GM21825 (cell line): ENCODE data around the gene CYP19A1.

Experiments used
- ATAC-seq: cut with Tn5 transposase; IDR thresholded peaks from one replicate; pipeline ENCODE4 v1.9.1; 2021; ENCODE audit warnings: mild to moderate bottlenecking, moderate library complexity; ENCODE audit not compliant: unreplicated experiment

CYP19A1 gene

DNA sequence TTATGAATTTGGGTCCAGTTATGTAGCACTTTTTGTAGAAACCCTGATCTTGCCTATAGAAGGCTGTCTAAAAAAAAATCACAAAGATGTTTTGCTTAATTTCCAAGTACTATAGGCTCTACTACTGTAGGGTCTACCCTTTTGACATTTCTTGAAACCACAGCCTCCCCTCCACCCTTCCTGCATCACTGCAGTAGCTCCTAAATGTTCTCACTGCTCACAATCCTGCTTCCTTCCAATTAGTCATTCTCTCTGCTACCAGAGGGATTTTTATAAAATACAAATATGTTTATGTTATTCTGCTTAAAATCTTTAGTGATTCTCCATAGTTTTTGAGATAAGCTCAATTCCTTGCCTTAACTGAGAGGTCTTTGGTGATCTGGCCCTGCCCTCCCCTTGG lies 114.0 kb downstream of the CYP19A1 start:
- no peak for ATAC-seq

DNA sequence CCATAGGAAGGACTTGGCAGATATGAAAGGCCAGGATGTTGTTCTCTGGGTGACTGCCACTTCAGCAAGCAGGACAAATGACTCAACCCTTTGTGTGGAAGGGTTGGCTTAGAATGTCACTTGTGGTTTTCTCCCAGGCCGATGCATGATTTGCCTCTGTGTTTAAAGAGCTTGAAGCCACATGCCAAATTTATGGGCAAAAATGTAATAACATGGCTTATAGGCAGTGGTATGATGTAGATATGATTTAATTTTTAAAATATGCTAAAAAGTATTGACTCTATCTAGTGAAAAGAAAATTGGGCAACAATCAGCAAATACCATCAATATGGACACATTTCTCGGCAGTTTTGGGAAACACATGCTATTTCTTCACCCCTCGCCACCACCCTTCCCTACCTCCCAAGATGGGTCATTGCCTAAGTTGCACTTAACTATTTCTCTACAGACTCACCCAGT lies 114.6 kb downstream of the CYP19A1 start:
- ATAC-seq = no peak

GRCh38 chr15:51218299-51218938 lies 120.0 kb downstream of the CYP19A1 start:
- ATAC-seq = no peak

GRCh38 chr15:51212909-51213308 lies 125.5 kb downstream of the CYP19A1 start:
- ATAC-seq = no peak

GRCh38 chr15:51212239-51212638 lies 126.2 kb downstream of the CYP19A1 start:
- ATAC-seq = no peak

DNA sequence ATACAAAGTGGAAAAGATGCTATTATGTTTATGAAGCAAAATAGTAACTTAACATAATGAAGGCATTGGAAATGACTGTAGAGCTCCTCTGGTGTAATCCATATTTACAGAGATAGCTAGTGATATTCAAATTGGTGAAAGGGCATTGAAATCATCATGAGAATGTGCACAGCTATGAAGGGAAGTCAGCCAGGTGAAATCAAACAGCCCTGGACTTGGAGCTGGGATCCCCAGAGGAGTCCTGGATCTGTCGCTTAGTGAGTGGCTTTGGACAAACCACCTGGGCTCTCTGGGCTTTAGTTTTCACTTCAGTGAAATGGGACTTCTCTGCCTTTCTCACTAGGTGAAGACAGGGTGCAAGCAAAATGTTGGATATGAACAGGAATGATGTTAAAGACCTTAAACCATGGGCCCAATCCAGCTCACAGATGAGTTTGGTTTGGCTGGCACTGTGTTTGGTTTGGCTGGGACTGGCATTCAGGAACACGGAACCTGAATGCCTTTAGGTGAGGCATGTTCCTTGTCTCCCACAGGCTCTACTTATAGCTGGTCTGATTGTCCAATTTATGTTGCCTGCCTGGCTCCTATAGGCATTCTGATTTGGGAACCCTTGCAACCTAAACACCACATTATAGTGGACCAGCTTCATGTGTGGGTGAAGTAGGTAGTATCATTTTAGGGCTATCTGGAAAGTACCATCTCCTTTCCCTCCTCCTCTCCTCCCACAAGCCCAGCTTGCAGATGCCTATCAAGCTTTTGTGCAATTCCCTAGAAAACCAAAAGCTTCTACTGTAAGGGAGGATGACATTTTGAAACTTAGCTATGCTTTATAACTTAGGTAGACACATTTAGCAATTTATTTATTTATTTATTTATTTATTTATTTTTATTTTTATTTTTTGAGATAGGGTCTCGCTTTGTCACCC lies 133.1 kb downstream of the CYP19A1 start:
- ATAC-seq = no peak

GRCh38 chr15:51203797-51204196 lies 134.6 kb downstream of the CYP19A1 start:
- no peak for ATAC-seq

DNA sequence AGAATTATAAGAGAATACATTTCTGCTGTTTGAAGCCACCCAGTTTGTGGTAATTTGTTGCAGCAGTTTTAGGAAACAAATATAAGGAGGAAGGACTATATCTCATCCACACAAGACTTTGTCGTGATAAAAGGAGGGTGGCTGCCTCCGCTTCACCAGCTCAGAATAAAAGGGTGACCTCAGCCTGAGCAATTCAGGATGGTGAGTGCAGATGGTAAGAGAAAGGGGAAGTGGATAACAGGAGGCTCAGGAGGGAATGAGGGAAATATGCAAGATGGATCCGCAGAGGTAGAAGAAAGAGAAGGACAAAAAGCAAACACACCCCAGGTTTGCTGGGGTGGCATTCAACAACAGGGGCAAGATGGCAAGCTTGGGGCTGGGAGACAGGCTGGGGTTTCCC lies 135.6 kb downstream of the CYP19A1 start:
- ATAC-seq = no peak

DNA sequence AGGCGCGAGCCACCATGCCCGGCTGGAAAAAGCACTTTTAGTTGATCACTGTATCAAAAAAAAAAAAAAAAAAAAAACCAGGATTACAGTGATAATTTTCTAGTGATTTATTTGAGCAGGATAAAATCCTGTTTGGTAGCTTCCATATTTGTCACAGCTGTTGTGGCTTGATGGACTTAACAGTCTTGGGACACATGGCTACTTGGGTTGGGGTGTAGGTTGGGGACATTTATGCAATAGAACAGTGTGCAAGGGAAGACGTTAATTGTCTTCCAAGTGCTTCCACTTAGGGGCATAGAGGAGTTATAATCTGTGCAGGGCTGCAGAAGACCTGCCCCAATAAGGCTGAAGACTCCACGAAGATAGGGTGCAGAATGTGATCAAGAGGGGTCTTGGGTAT lies 136.8 kb downstream of the CYP19A1 start:
- ATAC-seq = no peak

DNA sequence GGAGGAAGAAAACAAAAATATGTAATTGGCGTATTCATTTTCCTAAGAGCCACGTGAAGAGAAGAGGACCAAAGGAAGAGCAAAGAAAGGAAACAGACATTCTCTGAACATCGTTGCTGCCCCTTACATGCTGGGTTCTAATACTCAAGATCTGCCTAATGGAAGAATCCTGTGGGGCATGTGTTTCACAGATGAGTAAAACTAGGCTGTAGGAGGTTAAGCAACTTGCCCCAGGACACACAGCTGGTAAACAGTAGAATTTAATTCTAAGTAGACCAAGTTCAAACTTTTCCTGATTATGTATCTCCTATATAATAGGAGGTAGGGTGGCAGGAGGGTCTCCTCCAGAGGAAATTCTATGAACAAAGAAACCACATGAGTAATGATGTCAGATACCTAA lies 137.6 kb downstream of the CYP19A1 start:
- no peak for ATAC-seq

GRCh38 chr15:51199541-51199940 lies 138.9 kb downstream of the CYP19A1 start:
- ATAC-seq = no peak

- no peak for ATAC-seq
These were observed 139.6 kb downstream of the CYP19A1 start for GRCh38 chr15:51198701-51199232.

DNA sequence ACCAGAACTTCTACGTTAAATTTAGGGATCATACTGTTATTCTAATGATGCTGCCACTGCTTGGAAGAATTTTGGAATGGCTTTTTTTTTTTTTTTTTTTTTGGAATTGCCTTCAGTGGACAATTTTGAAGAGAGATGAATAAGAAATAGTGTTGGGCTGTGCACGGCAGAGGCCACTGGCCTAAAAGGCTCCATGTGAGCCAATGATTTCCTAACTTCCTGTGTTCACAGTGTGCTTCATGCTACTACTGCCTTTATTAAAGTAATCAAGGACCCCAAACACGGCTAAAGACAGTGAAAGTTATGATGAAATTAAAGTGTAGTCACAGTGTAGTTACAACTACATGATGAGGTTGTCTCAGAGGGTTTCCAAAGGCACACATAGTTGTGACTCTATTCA lies 142.9 kb downstream of the CYP19A1 start:
- no peak for ATAC-seq

DNA sequence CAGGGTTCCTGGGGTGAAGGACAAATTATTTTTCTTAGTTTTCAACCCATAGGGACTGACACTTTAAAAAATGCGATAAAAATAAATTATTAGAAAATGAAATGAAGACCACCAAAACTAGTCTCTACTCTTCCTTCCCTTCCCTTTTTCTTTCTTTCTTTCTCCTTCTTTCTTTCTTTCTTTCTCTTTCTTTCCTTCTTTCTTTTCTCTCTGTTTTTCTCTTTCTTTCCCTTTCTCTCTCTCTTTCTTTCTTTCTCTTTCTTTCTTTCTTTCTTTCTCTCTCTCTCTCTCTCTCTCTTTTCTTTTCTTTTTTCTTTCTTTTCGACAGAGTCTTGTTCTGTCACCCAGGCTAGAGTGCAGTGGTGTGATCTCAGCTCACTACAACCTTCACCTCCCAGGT lies 144.4 kb downstream of the CYP19A1 start:
- ATAC-seq = no peak

DNA sequence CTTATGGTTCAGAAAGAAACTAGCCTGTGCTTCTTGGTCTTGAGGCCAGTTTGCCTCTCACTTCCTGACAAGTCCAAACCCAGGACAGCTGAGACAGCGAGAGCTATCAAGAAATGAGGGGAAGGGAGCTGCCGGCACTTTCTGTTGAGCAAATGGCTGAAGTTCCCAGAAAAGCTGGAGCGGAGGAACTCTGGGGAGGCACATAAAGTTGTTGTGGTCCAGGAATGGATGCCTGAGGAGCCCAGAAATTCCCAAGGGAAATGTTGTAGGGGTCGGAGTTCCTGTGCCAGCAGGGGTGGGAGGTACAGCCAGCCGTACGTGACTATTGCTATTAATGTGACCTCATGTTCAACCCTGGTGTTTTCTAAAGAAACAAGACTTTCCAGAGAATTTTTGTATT lies 144.9 kb downstream of the CYP19A1 start:
- ATAC-seq = no peak

DNA sequence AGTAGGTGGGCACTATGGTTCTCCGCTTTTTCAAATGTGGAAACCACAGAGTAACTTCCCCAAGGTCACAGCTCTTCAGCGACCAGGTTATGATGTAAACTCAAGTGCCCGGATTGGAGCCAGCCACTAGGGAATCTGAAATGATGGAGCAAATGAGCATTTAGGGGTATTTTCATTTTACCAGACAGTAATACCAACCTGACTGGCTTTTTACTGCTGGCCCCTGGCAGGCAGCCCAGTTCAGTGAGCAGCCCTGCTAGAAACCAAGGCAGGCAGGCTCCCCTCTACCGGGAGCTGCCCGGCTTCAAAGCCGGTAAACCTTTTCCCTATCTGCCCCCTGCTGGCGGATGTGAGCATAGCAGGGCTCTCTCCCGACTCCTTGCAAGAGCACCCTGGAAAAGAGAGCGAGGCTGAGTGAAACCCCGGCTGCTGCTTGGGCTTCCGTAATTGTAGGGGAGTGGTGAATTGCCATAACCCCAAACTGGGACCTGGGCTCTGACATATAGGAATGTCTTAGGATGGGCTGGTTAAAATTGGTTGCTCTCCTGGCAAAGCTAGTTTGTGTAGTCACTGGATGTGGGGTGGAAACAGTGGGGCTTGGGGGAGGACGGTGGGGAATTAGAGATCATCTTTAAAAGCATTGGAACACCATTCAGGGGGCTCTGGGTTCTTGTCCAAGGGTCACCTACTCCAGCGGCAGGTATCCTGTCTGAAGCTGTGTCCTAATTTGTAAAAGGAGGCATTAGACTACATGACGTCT lies 145.7 kb downstream of the CYP19A1 start:
- no peak for ATAC-seq

DNA sequence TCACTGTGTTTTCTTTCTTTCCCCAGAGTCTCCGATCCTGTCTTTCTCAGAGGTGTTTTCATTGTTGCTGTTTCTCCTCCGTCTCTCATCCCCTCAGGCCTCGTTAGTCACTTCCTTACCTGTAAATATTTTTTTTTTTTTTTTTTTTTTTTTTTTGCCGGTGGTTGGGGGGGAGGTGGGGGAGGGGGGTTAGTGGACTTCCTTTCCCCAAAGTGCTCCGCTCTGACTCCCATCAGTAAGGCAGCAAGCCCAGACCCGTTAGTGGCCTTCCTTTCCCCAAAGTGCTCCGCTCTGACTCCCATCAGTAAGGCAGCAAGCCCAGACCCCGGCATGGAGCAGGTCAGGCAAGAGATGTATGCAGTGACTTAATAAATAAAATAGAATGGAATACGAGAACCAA lies 146.6 kb downstream of the CYP19A1 start:
- ATAC-seq = no peak

DNA sequence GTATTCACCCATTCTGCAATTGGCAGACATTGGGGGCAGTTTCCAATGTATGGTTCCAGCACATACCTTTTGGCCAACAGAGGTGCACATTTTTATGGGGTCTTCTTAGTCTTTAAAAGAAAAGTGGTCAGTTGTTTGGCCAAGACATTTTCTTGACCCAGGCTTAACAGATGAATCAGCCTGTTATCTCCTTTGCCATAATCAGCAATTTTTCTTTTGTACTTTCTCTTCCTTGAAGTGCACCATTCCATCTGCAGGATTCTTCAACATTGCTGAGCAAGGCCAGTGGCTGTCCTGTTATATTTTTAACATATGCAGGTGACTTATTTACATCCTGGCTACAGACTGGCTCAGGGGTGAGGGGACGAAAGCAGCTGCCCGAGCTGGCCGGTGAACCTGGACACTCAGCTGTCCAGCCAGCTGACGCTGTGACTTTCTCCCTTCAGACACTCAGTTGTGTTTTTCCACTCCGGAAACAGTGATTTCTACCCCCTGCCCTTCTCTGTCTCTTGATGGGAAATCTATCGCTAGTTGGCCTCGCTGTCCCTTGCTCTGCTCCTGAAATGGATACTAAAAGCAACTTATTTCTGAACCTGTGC lies 147.2 kb downstream of the CYP19A1 start:
- ATAC-seq = no peak

DNA sequence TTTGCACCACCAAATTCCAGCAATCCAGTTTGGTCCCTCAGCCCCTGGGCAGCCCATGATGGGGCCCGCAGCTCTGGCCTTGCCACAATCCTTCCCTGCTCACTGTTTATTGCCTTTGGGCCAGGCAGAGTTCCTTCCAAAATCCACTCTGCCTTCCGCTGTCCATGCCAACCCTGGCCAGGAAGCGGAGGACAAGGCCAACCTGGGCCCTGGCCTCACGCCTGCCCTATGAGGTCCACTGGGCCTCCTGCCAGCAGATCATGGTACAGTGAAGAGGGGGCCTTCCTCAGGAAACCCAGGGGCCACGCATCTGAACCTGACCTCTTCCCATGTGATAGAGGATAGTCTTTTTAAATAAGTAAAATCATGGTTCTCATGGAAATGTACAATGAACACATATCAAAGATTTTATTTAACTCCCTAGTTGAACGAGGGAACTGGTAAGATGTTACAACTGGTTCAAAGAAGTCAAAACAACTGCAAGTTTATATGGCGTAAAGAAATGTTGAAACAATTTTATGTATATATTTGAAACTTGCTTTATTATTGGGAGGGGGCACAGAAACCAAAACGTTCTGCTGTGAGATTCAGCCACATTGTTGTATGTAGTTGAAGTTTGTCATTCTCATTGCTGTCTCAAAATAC lies 147.8 kb downstream of the CYP19A1 start:
- no peak for ATAC-seq

DNA sequence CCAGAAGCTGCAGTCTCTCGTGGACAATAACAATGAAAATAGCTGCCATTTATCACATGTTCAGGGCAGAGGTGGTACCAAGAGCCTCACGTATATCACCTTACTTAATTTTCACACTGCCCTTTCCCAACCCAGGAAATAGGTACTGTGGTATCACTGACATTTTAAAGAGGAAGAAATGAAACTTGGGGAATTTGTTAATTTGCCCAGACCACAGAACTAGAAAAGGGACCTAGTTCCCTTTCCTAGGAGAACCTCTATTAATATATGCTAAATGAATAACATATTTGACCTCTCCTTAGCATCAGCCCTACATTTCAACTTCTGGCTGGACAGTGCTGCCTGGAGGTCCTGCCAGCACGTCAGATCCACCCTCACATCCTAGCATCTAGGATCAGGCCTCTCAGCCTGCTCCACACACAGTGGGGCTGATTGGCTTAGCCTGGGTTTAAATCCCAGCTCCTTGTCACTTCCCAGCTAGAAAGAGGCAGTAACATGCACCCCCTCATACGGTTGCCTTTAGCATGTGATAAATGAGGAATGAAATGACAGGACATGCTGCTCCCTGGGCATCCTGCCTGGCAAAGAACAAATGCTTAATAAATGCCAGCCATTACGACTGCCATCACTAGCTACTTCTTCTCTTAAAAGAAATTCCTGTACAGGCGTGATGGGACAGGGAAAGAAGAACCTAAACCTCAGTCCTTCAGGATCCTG lies 148.6 kb downstream of the CYP19A1 start:
- ATAC-seq = no peak
